ENCODE data around the gene IGDCC3.
"Not testable (repeated sequence)": the region's sequence is repeated elsewhere in the genome, so short reads cannot be mapped to it uniquely, and the experiment has no call there.

IGDCC3 gene

GRCh38 chr15:65349338-65349737 is 28.5 kb downstream of the IGDCC3 start:
- Histone ChIP-seq H3K9me2 (replicated peaks; ENCODE audit: insufficient read depth, low read length) (no peaks in the 10 kb centered on the region), H3K9me3 (ENCODE audit: insufficient read depth, low read length) (peaks cover 13% of the 10 kb centered on the region; the same call in 1 of the 2 replicates), H3K9ac (ENCODE audit: low read length) (no peak overlapping the region), H3K79me2 (ENCODE audit: insufficient read depth, low read length) (no peaks in the 10 kb centered on the region), H3K4me2 (ENCODE audit: low read depth, low read length, poor library complexity, severe bottlenecking) (no peak overlapping the region), H3K4me3 (ENCODE audit: insufficient read depth, low read length, poor library complexity, severe bottlenecking) (no peak overlapping the region), H3K27me3 (ENCODE audit: low read length) (no peaks in the 10 kb centered on the region), H3K36me3 (ENCODE audit: low read length) (no peaks in the 10 kb centered on the region), H3K27ac (ENCODE audit: low read depth, low read length) (no peak overlapping the region), H2AFZ (ENCODE audit: low read depth, low read length, severe bottlenecking) (no peak overlapping the region), H4K20me1 (ENCODE audit: low read depth, low read length) (no peaks in the 10 kb centered on the region), H3F3A (ENCODE audit: insufficient read depth) (no peaks in the 10 kb centered on the region)
- TF ChIP-seq CTCF (IDR thresholded peaks at IDR 0.05; ENCODE audit: insufficient read depth, low read length, poor library complexity, severe bottlenecking): no peak
- no peak for TF ChIP-seq EZH2phosphoT487 (conservative IDR thresholded peaks at IDR 0.05; ENCODE audit: low read length)

- not testable (repeated sequence) for H2AFZ ChIP-seq (ENCODE audit: low read depth, low read length, severe bottlenecking); H3K27me3 ChIP-seq (ENCODE audit: low read length); H3K9me2 ChIP-seq (replicated peaks; ENCODE audit: insufficient read depth, low read length); H3K79me2 ChIP-seq (ENCODE audit: insufficient read depth, low read length); H4K20me1 ChIP-seq (ENCODE audit: low read depth, low read length); H3K4me2 ChIP-seq (ENCODE audit: low read depth, low read length, poor library complexity, severe bottlenecking); H3K9ac ChIP-seq (ENCODE audit: low read length); H3K27ac ChIP-seq (ENCODE audit: low read depth, low read length); H3F3A ChIP-seq (ENCODE audit: insufficient read depth); H3K4me3 ChIP-seq (ENCODE audit: insufficient read depth, low read length, poor library complexity, severe bottlenecking); H3K36me3 ChIP-seq (ENCODE audit: low read length)
- H3K9me3 ChIP-seq (ENCODE audit: insufficient read depth, low read length): peaks cover 11% of the 10 kb centered on the region; the same call in 1 of the 2 replicates
Observed at GRCh38 chr15:65347756-65348155, 30.0 kb downstream of the IGDCC3 start.

- no peaks in the 10 kb centered on the region for H3K79me2 ChIP-seq (ENCODE audit: insufficient read depth, low read length)
- peaks cover 4% of the 10 kb centered on the region; the same call in 1 of the 2 replicates for H3K9me3 ChIP-seq (ENCODE audit: insufficient read depth, low read length)
- H4K20me1 ChIP-seq (ENCODE audit: low read depth, low read length): no peaks in the 10 kb centered on the region
- H3K27ac ChIP-seq (ENCODE audit: low read depth, low read length): no peak overlapping the region
- H3K4me3 ChIP-seq (ENCODE audit: insufficient read depth, low read length, poor library complexity, severe bottlenecking): no peak overlapping the region
- no peak overlapping the region for H2AFZ ChIP-seq (ENCODE audit: low read depth, low read length, severe bottlenecking)
- no peak overlapping the region for H3K4me2 ChIP-seq (ENCODE audit: low read depth, low read length, poor library complexity, severe bottlenecking)
- H3K36me3 ChIP-seq (ENCODE audit: low read length): no peaks in the 10 kb centered on the region
- H3K27me3 ChIP-seq (ENCODE audit: low read length): no peaks in the 10 kb centered on the region
- no peaks in the 10 kb centered on the region for H3F3A ChIP-seq (ENCODE audit: insufficient read depth)
- H3K9me2 ChIP-seq (replicated peaks; ENCODE audit: insufficient read depth, low read length): no peaks in the 10 kb centered on the region
- TF ChIP-seq EZH2phosphoT487 (conservative IDR thresholded peaks at IDR 0.05; ENCODE audit: low read length) (no peak), CTCF (IDR thresholded peaks at IDR 0.05; ENCODE audit: insufficient read depth, low read length, poor library complexity, severe bottlenecking) (no peak)
- no peak overlapping the region for H3K9ac ChIP-seq (ENCODE audit: low read length)
Observed at GRCh38 chr15:65346856-65347598, 30.8 kb downstream of the IGDCC3 start.

- Histone ChIP-seq H3K9ac (ENCODE audit: low read length) (no peak overlapping the region), H3K27me3 (ENCODE audit: low read length) (no peaks in the 10 kb centered on the region), H2AFZ (ENCODE audit: low read depth, low read length, severe bottlenecking) (no peak overlapping the region), H3K9me3 (ENCODE audit: insufficient read depth, low read length) (no peaks in the 10 kb centered on the region), H3K36me3 (ENCODE audit: low read length) (no peaks in the 10 kb centered on the region), H3K4me3 (ENCODE audit: insufficient read depth, low read length, poor library complexity, severe bottlenecking) (no peak overlapping the region), H3K27ac (ENCODE audit: low read depth, low read length) (no peak overlapping the region), H3K79me2 (ENCODE audit: insufficient read depth, low read length) (no peaks in the 10 kb centered on the region), H4K20me1 (ENCODE audit: low read depth, low read length) (no peaks in the 10 kb centered on the region), H3K4me2 (ENCODE audit: low read depth, low read length, poor library complexity, severe bottlenecking) (no peak overlapping the region), H3F3A (ENCODE audit: insufficient read depth) (no peaks in the 10 kb centered on the region), H3K9me2 (replicated peaks; ENCODE audit: insufficient read depth, low read length) (no peaks in the 10 kb centered on the region)
- TF ChIP-seq EZH2phosphoT487 (conservative IDR thresholded peaks at IDR 0.05; ENCODE audit: low read length) (no peak), CTCF (IDR thresholded peaks at IDR 0.05; ENCODE audit: insufficient read depth, low read length, poor library complexity, severe bottlenecking) (no peak)
Observed at GRCh38 chr15:65344914-65345275, 32.9 kb downstream of the IGDCC3 start.
